NCI-H69 (cell line): ENCODE results near the gene CFAP20DC.

Experiments used
- DNase-seq: peaks from one replicate; lab custom pipeline; 2025; lab: John Stamatoyannopoulos, UW

The CFAP20DC gene

DNA sequence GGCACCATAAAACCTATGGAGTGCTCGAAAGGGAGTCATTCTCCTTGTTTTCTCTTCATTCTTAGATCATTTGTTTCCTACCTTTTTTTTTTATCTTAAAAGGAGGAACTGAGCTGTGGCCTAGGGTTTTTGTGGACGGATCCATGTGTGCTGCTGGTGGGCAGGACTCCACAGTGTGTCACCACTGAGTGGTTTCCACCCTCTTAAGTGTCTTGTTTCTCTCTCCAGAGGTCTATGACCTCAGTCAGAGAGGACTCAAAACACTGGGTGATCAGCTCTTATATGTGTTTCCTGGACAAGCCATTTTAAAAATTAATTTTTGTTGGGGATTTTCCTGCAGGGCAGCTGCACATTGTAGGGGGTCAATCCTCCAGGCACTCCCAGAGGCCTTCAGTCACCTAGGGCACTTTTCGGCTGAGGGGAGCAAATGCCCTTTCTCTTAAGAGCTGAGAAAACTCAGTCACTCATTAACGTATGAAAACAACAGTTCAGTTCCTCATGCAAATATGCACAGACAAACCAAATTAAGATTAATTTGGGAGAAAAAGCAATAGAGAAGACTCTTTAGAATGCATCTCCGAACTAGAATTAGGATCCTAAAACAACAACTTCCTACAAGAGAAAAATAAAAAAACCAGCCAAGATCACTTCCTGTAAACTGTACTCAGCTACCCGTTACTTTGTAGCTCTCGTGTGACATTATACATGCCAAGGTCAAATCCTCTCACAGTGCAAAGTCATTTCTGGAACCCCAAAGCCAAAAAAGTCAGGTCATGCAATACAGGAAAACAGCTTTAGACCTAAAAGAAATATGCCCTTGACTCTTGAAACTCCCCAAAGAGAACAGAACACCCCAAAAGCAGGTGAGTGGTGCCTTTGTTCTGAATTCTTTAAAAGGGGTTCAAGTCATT, 355.6 kb downstream of the CFAP20DC start:
- no peak for DNase-seq

DNA sequence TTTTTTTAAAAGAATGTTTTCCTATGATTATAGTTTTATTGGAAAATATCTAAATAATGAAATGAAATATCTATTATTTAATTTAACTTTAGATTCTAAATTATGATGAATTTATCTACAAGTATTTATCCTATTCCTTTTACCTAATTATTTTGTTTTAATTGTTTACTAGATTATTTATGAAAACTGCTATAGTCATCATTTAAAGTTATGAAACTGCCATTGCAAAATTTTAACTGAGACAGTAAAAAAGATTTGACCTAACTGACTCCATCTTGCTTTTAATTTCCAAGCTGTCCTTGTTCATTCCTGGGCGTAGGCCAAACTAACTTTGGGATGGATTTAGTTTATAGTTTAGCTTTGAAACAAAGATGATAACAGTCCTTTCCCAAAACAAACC, 357.3 kb downstream of the CFAP20DC start:
- DNase-seq: no peak
